Sigmoid colon (tissue), 7 donors: ENCODE measurements around the gene CDK2. TPM values are rescaled to one million over a fixed set of nuclear protein-coding genes. Genes with fewer than 3 reads are reported as not detected.
A peak's percentile ranks its signal among the peaks of the same experiment; 100 is the strongest.

Source experiments
- DNase-seq: peaks from one replicate; pipeline ENCODE4 v3.0.0-alpha.2; 2019
- H3K27ac ChIP-seq, 4 donors: fragments of 200-600 bp; sonication (generic); one replicate each; pipeline ENCODE4 v1.5.1; 2016 to 2019; ENCODE audit warnings: mild to moderate bottlenecking in 1 of 4
- H3K27me3 ChIP-seq, 3 donors: fragments of 200-600 bp; sonication (generic); one replicate each; pipeline ENCODE4 v1.5.1; 2019; ENCODE audit warnings: mild to moderate bottlenecking in 1 of 3
- H3K36me3 ChIP-seq, 4 donors: fragments of 200-600 bp; sonication (generic); one replicate each; pipeline ENCODE4 v1.5.1; 2016 to 2019
- H3K4me1 ChIP-seq, 4 donors: fragments of 200-600 bp; sonication (generic); one replicate each; pipeline ENCODE4 v1.5.1; 2017 to 2019
- H3K4me3 ChIP-seq, 4 donors: fragments of 200-600 bp; sonication (generic); one replicate each; pipeline ENCODE4 v1.5.1; 2017 to 2019; ENCODE audit warnings: mild to moderate bottlenecking in 2 of 4, moderate library complexity in 1 of 4
- H3K9me3 ChIP-seq, 4 donors: fragments of 200-600 bp in 3 of 4; sonication (generic) in 3 of 4; one replicate each; pipeline versions ENCODE4 v1.5.1 to v1.6.1; 2013 to 2019
- CTCF ChIP-seq, 4 experiments: fragments of 450-650 bp in 3 of 4; fragments of 200-600 bp in 1 of 4; IDR thresholded peaks; one replicate each; pipeline ENCODE4 v1.5.1; 2016 to 2019; ENCODE audit warnings: antibody characterized with exemption in 4 of 4, mild to moderate bottlenecking in 3 of 4, moderate library complexity in 2 of 4
- EP300 ChIP-seq, 4 donors: sonication (generic); formaldehyde crosslinking; IDR thresholded peaks; one replicate each; pipeline ENCODE4 v1.6.1; 2017; ENCODE audit warnings: antibody characterized with exemption in 4 of 4
- POLR2A ChIP-seq, 2 donors: fragments of 450-650 bp; IDR thresholded peaks; one replicate each; pipeline ENCODE4 v1.6.1; 2016; ENCODE audit warnings: antibody characterized with exemption in 2 of 2, mild to moderate bottlenecking in 2 of 2, moderate library complexity in 2 of 2
- POLR2AphosphoS5 ChIP-seq, 4 donors: sonication (generic); formaldehyde crosslinking; IDR thresholded peaks; one replicate each; pipeline ENCODE4 v1.6.1; 2017; ENCODE audit warnings: antibody characterized with exemption in 4 of 4
- WGBS, 2 donors: extraction: QIAGEN DNeasy Blood & Tissue Kit; methylation state at CpG; one replicate each; pipeline ENCODE4 v1.1.7; 2013; 5-methylcytosine and 5-hydroxymethylcytosine counted together
- intact Hi-C: fragments of 100-400 bp; cut with DNase I; formaldehyde crosslinking; loops from one replicate; pipeline ENCODE4 v1.15.1; 2023
- polyA plus RNA-seq, 3 donors: library from polyadenylated mRNA; stranded (reverse); fragments of 200-250 nt; gene quantifications; one replicate each; pipeline ENCODE4 v1.2.3, GENCODE V29; 2013
- total RNA-seq, 4 donors: library from RNA; depleted of rRNA; stranded (reverse); fragments of >200 nt; gene quantifications; one replicate each; pipeline ENCODE4 v1.1.0, GENCODE V29; 2016
- donor health status: healthy with polysubstance abuse.
- donor health status: Bipolar disorder and iron deficiency.
- donor health status: healthy.

Gene CDK2
- total and polyA plus RNA-seq, 7 donors: 7.2 to 27.7 (median 18.0) TPM

- 13 to 55% methylated on average over 2 of the region's 2 CpGs for WGBS, 2 donors
- intact Hi-C loops: no loop called here
- TF ChIP-seq POLR2A (IDR thresholded peaks at IDR 0.05): no peak
- TF ChIP-seq CTCF (IDR thresholded peaks at IDR 0.05): no peak
These were observed 47.6 kb downstream of the CDK2 start for GRCh38 chr12:56014205-56014604.

GRCh38 chr12:56017181-56017580 is 50.6 kb downstream of the CDK2 start:
- no peak overlapping the region for H3K4me3 ChIP-seq
- peaks cover 0 to 26% (median 24%) of the 10 kb centered on the region in 4 donors for H3K4me1 ChIP-seq
- peaks cover 0 to 14% (median 0%) of the 10 kb centered on the region in 4 donors for H3K36me3 ChIP-seq
- DNase-seq: no peak
- intact Hi-C loops: no loop called here
- H3K27me3 ChIP-seq: no peaks in the 10 kb centered on the region
- no peaks in the 10 kb centered on the region for H3K9me3 ChIP-seq
- TF ChIP-seq CTCF (IDR thresholded peaks at IDR 0.05) (no peak), EP300 (IDR thresholded peaks at IDR 0.05) (no peak), POLR2AphosphoS5 (IDR thresholded peaks at IDR 0.05) (no peak)
- WGBS, 2 donors: 79 to 93% methylated on average over 4 of the region's 4 CpGs
- no peak overlapping the region for H3K27ac ChIP-seq

More at GRCh38 chr12:56014205-56014604, 47.6 kb downstream of the CDK2 start:
- H3K4me1 ChIP-seq: no peaks in the 10 kb centered on the region
- H3K27ac ChIP-seq: no peak overlapping the region
- H3K36me3 ChIP-seq: peaks cover 0 to 11% (median 0%) of the 10 kb centered on the region in 4 donors
- no peaks in the 10 kb centered on the region for H3K27me3 ChIP-seq
- no peaks in the 10 kb centered on the region for H3K9me3 ChIP-seq
- DNase-seq: no peak
- H3K4me3 ChIP-seq: no peak overlapping the region

- no peak overlapping the region for H3K4me3 ChIP-seq
- no peak overlapping the region for H3K27ac ChIP-seq
- 98 to 100% methylated on average over 1 of the region's 1 CpG for WGBS, 2 donors
- no peak for DNase-seq
- no peaks in the 10 kb centered on the region for H3K27me3 ChIP-seq
- no peaks in the 10 kb centered on the region for H3K9me3 ChIP-seq
- intact Hi-C loops: no loop called here
- TF ChIP-seq POLR2AphosphoS5 (IDR thresholded peaks at IDR 0.05) (no peak), EP300 (IDR thresholded peaks at IDR 0.05) (no peak), POLR2A (IDR thresholded peaks at IDR 0.05) (no peak), CTCF (IDR thresholded peaks at IDR 0.05) (no peak)
- peaks cover 0 to 14% (median 0%) of the 10 kb centered on the region in 4 donors for H3K36me3 ChIP-seq
- peaks cover 0 to 28% (median 26%) of the 10 kb centered on the region in 4 donors for H3K4me1 ChIP-seq
These were observed 51.7 kb downstream of the CDK2 start for GRCh38 chr12:56018356-56018755.

- Histone ChIP-seq H3K27me3 (no peaks in the 10 kb centered on the region), H3K36me3 (peaks cover 0 to 29% (median 3%) of the 10 kb centered on the region in 4 donors), H3K4me1 (peaks cover 0 to 28% (median 26%) of the 10 kb centered on the region in 4 donors), H3K9me3 (no peaks in the 10 kb centered on the region), H3K4me3 (peak within 1 kb of the TSS; percentile 19 to 43 (median 36)), H3K27ac (peak within 1 kb of the TSS; percentile 70 to 79 (median 75))
- WGBS, 2 donors: 31 to 66% methylated on average over 10 of the region's 10 CpGs
- DNase-seq: peak; percentile 89
- intact Hi-C loops: no loop called here
- TF ChIP-seq POLR2A (IDR thresholded peaks at IDR 0.05): no peak
- TF ChIP-seq POLR2AphosphoS5 (IDR thresholded peaks at IDR 0.05): no peak
These were observed 54.0 kb downstream of the CDK2 start, which contains the start of gene IKZF4 for GRCh38 chr12:56020423-56021184. Gene IKZF4, plus strand, starts transcription at chr12:56021043. Its CDS starts 451 bp downstream, at chr12:56021494.

- no peaks in the 10 kb centered on the region for H3K27me3 ChIP-seq
- peaks cover 0 to 43% (median 7%) of the 10 kb centered on the region in 4 donors for H3K36me3 ChIP-seq
- peaks cover 0 to 28% (median 26%) of the 10 kb centered on the region in 4 donors for H3K4me1 ChIP-seq
- intact Hi-C loops: no loop called here
- TF ChIP-seq POLR2A (IDR thresholded peaks at IDR 0.05) (no peak), EP300 (IDR thresholded peaks at IDR 0.05) (no peak)
- 38 to 69% methylated on average over 2 of the region's 2 CpGs for WGBS, 2 donors
- DNase-seq: no peak
- peak overlapping the region; percentile 70 to 79 (median 75) for H3K27ac ChIP-seq
- no peaks in the 10 kb centered on the region for H3K9me3 ChIP-seq
- H3K4me3 ChIP-seq: peak overlapping the region; percentile 19 to 43 (median 36)
These were observed 55.4 kb downstream of the CDK2 start for GRCh38 chr12:56021889-56022497.

Other genes with a start within 250 kb of the CDK2 start
- gene RDH5, start 246.4 kb upstream of the CDK2 start, total RNA-seq: 10 to 100 TPM; 11.2 to 37.5 (median 32.1) TPM
- 10 to 100 TPM in 2 of 3 donors, 1 to 10 TPM in 1; 8.4 to 34.4 (median 27.1) TPM for gene RDH5, start 246.4 kb upstream of the CDK2 start, polyA plus RNA-seq
- gene CD63, start 237.8 kb upstream of the CDK2 start, total RNA-seq: 100 to 1,000 TPM; 670 to 933 (median 849) TPM
- 1,000 to 10,000 TPM in 1 of 3 donors, 100 to 1,000 TPM in 2; 450 to 1,058 (median 486) TPM for gene CD63, start 237.8 kb upstream of the CDK2 start, polyA plus RNA-seq
- 10 to 100 TPM in 1 of 4 donors, 1 to 10 TPM in 3; 4.3 to 12.2 (median 4.6) TPM for gene GDF11, start 223.7 kb upstream of the CDK2 start, total RNA-seq
- 1 to 10 TPM; 1.2 to 3.9 (median 2.4) TPM for gene GDF11, start 223.7 kb upstream of the CDK2 start, polyA plus RNA-seq
- gene SARNP, start 149.1 kb upstream of the CDK2 start, total RNA-seq: 10 to 100 TPM; 49.0 to 81.9 (median 76.9) TPM
- gene SARNP, start 149.1 kb upstream of the CDK2 start, polyA plus RNA-seq: 100 to 1,000 TPM in 2 of 3 donors, 10 to 100 TPM in 1; 93.1 to 106 (median 104) TPM
- gene ORMDL2, start 148.8 kb upstream of the CDK2 start, total RNA-seq: 10 to 100 TPM in 2 of 4 donors, 1 to 10 TPM in 2; 9.1 to 18.1 (median 12.0) TPM
- gene ORMDL2, start 148.8 kb upstream of the CDK2 start, polyA plus RNA-seq: 10 to 100 TPM; 18.0 to 64.6 (median 32.4) TPM
- 10 to 100 TPM; 19.0 to 31.3 (median 25.4) TPM for gene DNAJC14, start 137.2 kb upstream of the CDK2 start, total RNA-seq
- gene DNAJC14, start 137.2 kb upstream of the CDK2 start, polyA plus RNA-seq: 10 to 100 TPM; 13.2 to 27.2 (median 14.4) TPM
- gene MMP19, start 123.9 kb upstream of the CDK2 start, total RNA-seq: 10 to 100 TPM in 1 of 4 donors, 1 to 10 TPM in 3; 6.0 to 18.0 (median 7.5) TPM
- gene MMP19, start 123.9 kb upstream of the CDK2 start, polyA plus RNA-seq: 1 to 10 TPM; 1.2 to 6.0 (median 2.1) TPM
- gene PYM1, start 38.9 kb upstream of the CDK2 start, total RNA-seq: 10 to 100 TPM; 17.5 to 31.7 (median 27.6) TPM
- 10 to 100 TPM; 59.9 to 93.9 (median 65.5) TPM for gene PYM1, start 38.9 kb upstream of the CDK2 start, polyA plus RNA-seq
- 10 to 100 TPM; 21.4 to 76.4 (median 49.1) TPM for gene DGKA, start 35.7 kb upstream of the CDK2 start, total RNA-seq
- gene DGKA, start 35.7 kb upstream of the CDK2 start, polyA plus RNA-seq: 10 to 100 TPM; 43.0 to 97.8 (median 44.4) TPM
- gene PMEL, start 788 bp upstream of the CDK2 start, total RNA-seq: 1 to 10 TPM in 1 of 4 donors, under 1 TPM in 1, not detected in 2; 0.71 to 1.3 TPM
- gene PMEL, start 788 bp upstream of the CDK2 start, polyA plus RNA-seq: 1 to 10 TPM; 1.2 to 1.8 (median 1.7) TPM
- 100 to 1,000 TPM in 3 of 4 donors, 10 to 100 TPM in 1; 92.8 to 102 (median 101) TPM for gene RAB5B, start 7.2 kb downstream of the CDK2 start, total RNA-seq
- 100 to 1,000 TPM in 1 of 3 donors, 10 to 100 TPM in 2; 82.8 to 113 (median 83.5) TPM for gene RAB5B, start 7.2 kb downstream of the CDK2 start, polyA plus RNA-seq
- gene SUOX, start 30.4 kb downstream of the CDK2 start, total RNA-seq: 10 to 100 TPM; 20.9 to 51.0 (median 25.4) TPM
- 10 to 100 TPM in 2 of 3 donors, 1 to 10 TPM in 1; 8.4 to 16.1 (median 15.0) TPM for gene SUOX, start 30.4 kb downstream of the CDK2 start, polyA plus RNA-seq
- gene IKZF4, start 54.2 kb downstream of the CDK2 start, total RNA-seq: 10 to 100 TPM in 1 of 4 donors, 1 to 10 TPM in 3; 2.3 to 23.8 (median 4.9) TPM
- 1 to 10 TPM in 2 of 3 donors, under 1 TPM in 1; 0.92 to 2.4 (median 1.2) TPM for gene IKZF4, start 54.2 kb downstream of the CDK2 start, polyA plus RNA-seq
- gene RPS26, start 75.1 kb downstream of the CDK2 start, total RNA-seq: 1,000 to 10,000 TPM in 2 of 4 donors, 100 to 1,000 TPM in 2; 130 to 3,746 (median 1,580) TPM
- gene RPS26, start 75.1 kb downstream of the CDK2 start, polyA plus RNA-seq: 1,000 to 10,000 TPM; 1,901 to 2,147 (median 2,067) TPM
- 10 to 100 TPM; 10.2 to 21.4 (median 19.0) TPM for gene ERBB3, start 113.3 kb downstream of the CDK2 start, total RNA-seq
- 10 to 100 TPM; 31.8 to 69.8 (median 37.0) TPM for gene ERBB3, start 113.3 kb downstream of the CDK2 start, polyA plus RNA-seq
- 100 to 1,000 TPM in 3 of 4 donors, 10 to 100 TPM in 1; 52.9 to 157 (median 110) TPM for gene PA2G4, start 137.7 kb downstream of the CDK2 start, total RNA-seq
- gene PA2G4, start 137.7 kb downstream of the CDK2 start, polyA plus RNA-seq: 100 to 1,000 TPM in 1 of 3 donors, 10 to 100 TPM in 2; 68.4 to 136 (median 73.9) TPM
- gene RPL41, start 149.8 kb downstream of the CDK2 start, total RNA-seq: 1,000 to 10,000 TPM; 1,926 to 5,407 (median 3,655) TPM
- gene RPL41, start 149.8 kb downstream of the CDK2 start, polyA plus RNA-seq: 1,000 to 10,000 TPM; 6,021 to 9,845 (median 6,338) TPM
- gene ZC3H10, start 151.4 kb downstream of the CDK2 start, total RNA-seq: 1 to 10 TPM; 3.9 to 6.9 (median 4.8) TPM
- gene ZC3H10, start 151.4 kb downstream of the CDK2 start, polyA plus RNA-seq: 1 to 10 TPM; 1.2 to 3.8 (median 1.4) TPM
- gene ESYT1, start 161.4 kb downstream of the CDK2 start, total RNA-seq: 100 to 1,000 TPM in 1 of 4 donors, 10 to 100 TPM in 3; 67.6 to 102 (median 88.7) TPM
- 10 to 100 TPM in 2 of 3 donors, 1 to 10 TPM in 1; 9.0 to 73.9 (median 13.8) TPM for gene ESYT1, start 161.4 kb downstream of the CDK2 start, polyA plus RNA-seq
- gene MYL6B, start 185.8 kb downstream of the CDK2 start, total RNA-seq: 10 to 100 TPM; 37.7 to 90.6 (median 64.1) TPM
- 10 to 100 TPM; 26.4 to 63.7 (median 32.3) TPM for gene MYL6B, start 185.8 kb downstream of the CDK2 start, polyA plus RNA-seq
- 1,000 to 10,000 TPM; 6,491 to 9,553 (median 8,571) TPM for gene MYL6, start 191.5 kb downstream of the CDK2 start, total RNA-seq
- 1,000 to 10,000 TPM; 3,150 to 7,537 (median 5,524) TPM for gene MYL6, start 191.5 kb downstream of the CDK2 start, polyA plus RNA-seq
- gene SMARCC2, start 222.7 kb downstream of the CDK2 start, total RNA-seq: 100 to 1,000 TPM in 1 of 4 donors, 10 to 100 TPM in 3; 55.7 to 135 (median 70.7) TPM
- 10 to 100 TPM; 18.0 to 44.4 (median 18.3) TPM for gene SMARCC2, start 222.7 kb downstream of the CDK2 start, polyA plus RNA-seq